IMR-90 (cell line): ENCODE results near the gene PTBP2. TPM values are rescaled to one million over a fixed set of nuclear protein-coding genes. Genes with fewer than 3 reads are reported as not detected.

ENCODE experiments used
- ATAC-seq: fragments of 200-7000 bp; cut with Tn5 transposase; 2 replicates; pipeline ENCODE4 v1.9.1; 2020; ENCODE audit warnings: low read depth, mild to moderate bottlenecking, moderate library complexity
- BruUV-seq: library from RNA; stranded (reverse); fragments of 400-500 nt; replicated peaks from 2 replicates; lab custom pipeline; 2021; lab: Mats Ljungman, UMichigan
- CTCF ChIA-PET: fragments of 300-600 bp; formaldehyde crosslinking; extraction: SDS; loops from one replicate; lab custom pipeline; 2021; ENCODE audit warnings: antibody characterized with exemption; lab: Yijun Ruan, JAX
- POLR2A ChIA-PET: fragments of 300-600 bp; sonication (Branson Sonifier 250); formaldehyde crosslinking; loops from one replicate; lab custom pipeline; 2022; ENCODE audit warnings: antibody characterized with exemption; ENCODE audit not compliant: unreplicated experiment; lab: Charles Lee
- DNase-seq: peaks from one replicate; pipeline ENCODE4 v3.0.0; 2013
- H2AFZ ChIP-seq: replicated peaks from 2 replicates; pipeline ENCODE3; 2013; ENCODE audit warnings: low read length, mild to moderate bottlenecking; ENCODE audit not compliant: poor library complexity
- H2AK5ac ChIP-seq: 2 replicates; pipeline ENCODE4 v1.6.1; 2013; ENCODE audit warnings: low read depth, low read length, inconsistent platforms
- H2AK9ac ChIP-seq: replicated peaks from 2 replicates; pipeline ENCODE3; 2013; ENCODE audit warnings: mild to moderate bottlenecking, low read depth, low read length, moderate library complexity; ENCODE audit not compliant: poor library complexity
- H2BK120ac ChIP-seq: 2 replicates; pipeline ENCODE4 v1.6.1; 2013; ENCODE audit warnings: low read depth, low read length, inconsistent platforms
- H2BK15ac ChIP-seq: 3 replicates; pipeline ENCODE4 v1.6.1; 2013; ENCODE audit warnings: low read depth, low read length, inconsistent platforms
- H2BK20ac ChIP-seq: 2 replicates; pipeline ENCODE4 v1.6.1; 2013; ENCODE audit warnings: low read depth, mild to moderate bottlenecking, inconsistent platforms, low read length, moderate library complexity
- H2BK5ac ChIP-seq: 2 replicates; pipeline ENCODE4 v1.6.1; 2013; ENCODE audit warnings: mild to moderate bottlenecking, low read depth, low read length, inconsistent platforms; ENCODE audit not compliant: poor library complexity, severe bottlenecking
- H3K14ac ChIP-seq: replicated peaks from 2 replicates; pipeline ENCODE4 v1.6.1; 2013; ENCODE audit warnings: low read depth, low read length, inconsistent platforms
- H3K18ac ChIP-seq: 2 replicates; pipeline ENCODE4 v1.6.1; 2013; ENCODE audit warnings: low read depth, low read length, control low read depth
- H3K23ac ChIP-seq: 2 replicates; pipeline ENCODE4 v1.6.1; 2013; ENCODE audit warnings: low read depth, low read length, inconsistent platforms
- H3K27ac ChIP-seq: 2 replicates; pipeline ENCODE4 v1.5.1; 2013; ENCODE audit warnings: mild to moderate bottlenecking, control low read depth, low read length; ENCODE audit not compliant: insufficient read depth
- H3K27me3 ChIP-seq: 2 replicates; pipeline ENCODE4 v1.6.1; 2013; ENCODE audit warnings: low read length; ENCODE audit not compliant: control insufficient read depth, insufficient read depth
- H3K36me3 ChIP-seq: 2 replicates; pipeline ENCODE4 v1.6.1; 2013; ENCODE audit warnings: low read length, mixed read lengths; ENCODE audit not compliant: control insufficient read depth, insufficient read depth
- H3K4ac ChIP-seq: 2 replicates; pipeline ENCODE4 v1.6.1; 2013; ENCODE audit warnings: low read depth, low read length, inconsistent platforms
- H3K4me1 ChIP-seq: 2 replicates; pipeline ENCODE4 v1.6.1; 2013; ENCODE audit warnings: low read length, mixed read lengths; ENCODE audit not compliant: control insufficient read depth, insufficient read depth
- H3K4me2 ChIP-seq: 2 replicates; pipeline ENCODE4 v1.6.1; 2013; ENCODE audit warnings: low read depth, mild to moderate bottlenecking, control low read depth, low read length, moderate library complexity
- H3K4me3 ChIP-seq: 2 replicates; pipeline ENCODE4 v1.5.1; 2013; ENCODE audit warnings: low read depth, mild to moderate bottlenecking, control low read depth, low read length, moderate library complexity; ENCODE audit not compliant: insufficient read depth
- H3K56ac ChIP-seq: 2 replicates; pipeline ENCODE4 v1.6.1; 2013; ENCODE audit warnings: low read length, inconsistent platforms; ENCODE audit not compliant: insufficient read depth; ENCODE audit errors: extremely low read depth
- H3K79me1 ChIP-seq, 2 experiments: 2 replicates each; pipeline ENCODE4 v1.6.1; 2013; ENCODE audit warnings: low read length in 2 of 2, inconsistent platforms in 1 of 2, low read depth in 1 of 2
- H3K9ac ChIP-seq: 2 replicates; pipeline ENCODE4 v1.6.1; 2013; ENCODE audit warnings: low read depth, low read length, control low read depth
- H3K9me1 ChIP-seq: 2 replicates; pipeline ENCODE4 v1.6.1; 2013; ENCODE audit warnings: low read length, inconsistent platforms; ENCODE audit not compliant: insufficient read depth
- H3K9me3 ChIP-seq: 2 replicates; pipeline ENCODE4 v1.6.1; 2013; ENCODE audit warnings: low read length; ENCODE audit not compliant: control insufficient read depth, insufficient read depth
- H4K20me1 ChIP-seq: 2 replicates; pipeline ENCODE4 v1.6.1; 2013; ENCODE audit warnings: low read length, inconsistent platforms; ENCODE audit not compliant: insufficient read depth
- H4K5ac ChIP-seq: 2 replicates; pipeline ENCODE4 v1.6.1; 2013; ENCODE audit warnings: mild to moderate bottlenecking, low read depth, low read length, control low read depth
- H4K8ac ChIP-seq, 2 experiments: 2 replicates each; pipeline ENCODE4 v1.6.1; 2013; ENCODE audit warnings: low read depth in 2 of 2, low read length in 2 of 2, control low read depth in 1 of 2, inconsistent platforms in 1 of 2
- H4K91ac ChIP-seq: 2 replicates; pipeline ENCODE4 v1.6.1; 2013; ENCODE audit warnings: low read depth, low read length, inconsistent platforms; ENCODE audit not compliant: insufficient read depth
- FOS ChIP-seq: fragments of 150-350 bp; IDR thresholded peaks from 2 replicates; pipeline ENCODE4 v1.6.1; 2016; ENCODE audit warnings: low read depth, low read length
- MAZ ChIP-seq: IDR thresholded peaks from 2 replicates; pipeline ENCODE4 v1.6.1; 2012; ENCODE audit warnings: low read depth, mild to moderate bottlenecking, low read length, improper control_type of control experiment, moderate library complexity, borderline replicate concordance
- MXI1 ChIP-seq: IDR thresholded peaks from 2 replicates; pipeline ENCODE4 v1.6.1; 2012; ENCODE audit warnings: low read depth, mild to moderate bottlenecking, low read length, moderate library complexity, borderline replicate concordance
- POLR2A ChIP-seq: IDR thresholded peaks from 2 replicates; pipeline ENCODE4 v1.6.1; 2012; ENCODE audit warnings: mild to moderate bottlenecking, low read depth, low read length
- RAD21 ChIP-seq: IDR thresholded peaks from 2 replicates; pipeline ENCODE4 v1.6.1; 2012; ENCODE audit warnings: low read length, improper control_type of control experiment
- SMC3 ChIP-seq: fragments of 150-350 bp; IDR thresholded peaks from 2 replicates; pipeline ENCODE4 v1.6.1; 2016; ENCODE audit warnings: low read depth, mild to moderate bottlenecking, antibody characterized with exemption, low read length, moderate library complexity
- WGBS, 2 experiments: methylation state at CpG; one replicate each; pipeline versions ENCODE4 v1.1.5 to v1.1.7; 2013; ENCODE audit warnings: missing lambda C conversion rate in 2 of 2; ENCODE audit not compliant: insufficient read length in 1 of 2; ENCODE audit errors: extremely low coverage in 2 of 2; 5-methylcytosine and 5-hydroxymethylcytosine counted together
- dilution Hi-C: fragments of 300-500 bp; cut with HindIII; formaldehyde crosslinking; loops from one replicate; pipeline ENCODE4 v1.14.3; 2018; ENCODE audit warnings: low sequenced_read_pairs; ENCODE audit not compliant: unreplicated experiment
- in situ Hi-C: fragments of 300-500 bp; cut with MboI; formaldehyde crosslinking; loops from 3 replicates; pipeline ENCODE4 v1.14.3; 2019; ENCODE audit warnings: low sequenced_read_pairs, inconsistent platforms, mixed read lengths
- intact Hi-C: fragments of 100-400 bp; cut with micrococcal nuclease; formaldehyde crosslinking; loops from 2 replicates; pipeline ENCODE4 v1.10.0; 2022
- polyA plus RNA-seq, 3 experiments: library from polyadenylated mRNA; depleted of rRNA; stranded (reverse); fragments of >200 nt; gene quantifications; 2 replicates each; pipeline ENCODE4 v1.2.3, GENCODE V29; 2012; ENCODE audit warnings: low replicate concordance in 1 of 3
- total RNA-seq: library from RNA; depleted of rRNA; stranded (reverse); fragments of >200 nt; gene quantifications from 2 replicates; pipeline ENCODE4 v1.2.3, GENCODE V29; 2012

The PTBP2 gene
- total and polyA plus RNA-seq, 2 of the 4 experiments (the other 2 are of a cell fraction): 9.7 to 37.8 TPM

DNA sequence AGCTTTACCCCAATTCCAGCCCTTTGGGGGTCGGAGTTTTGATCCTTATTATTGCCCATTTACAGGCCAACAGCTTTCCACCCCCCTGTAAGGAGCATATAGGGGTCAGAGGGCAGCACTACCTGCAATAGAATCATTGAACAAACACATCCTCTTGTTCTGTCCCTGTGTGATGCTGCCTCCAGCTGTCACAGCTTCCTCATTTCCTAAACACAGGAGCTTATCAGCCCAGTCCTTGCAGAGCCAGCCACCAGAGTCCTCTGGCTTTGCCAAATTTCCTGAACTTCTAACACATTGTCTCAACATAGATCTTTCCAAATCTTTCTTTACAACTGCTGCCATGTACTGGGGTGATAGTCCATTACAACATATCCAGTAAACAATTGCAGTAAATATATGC is 32.8 kb upstream of the PTBP2 start:
- Histone ChIP-seq H3K14ac (no peak overlapping the region), H3K4me3 (no peak overlapping the region), H2BK120ac (no peak overlapping the region), H3K36me3 (no peaks in the 10 kb centered on the region), H4K20me1 (no peaks in the 10 kb centered on the region), H2AFZ (no peak overlapping the region), H4K8ac (no peak overlapping the region), H2AK9ac (no peak overlapping the region), H3K4me1 (no peaks in the 10 kb centered on the region), H2BK5ac (no peak overlapping the region), H3K27me3 (no peaks in the 10 kb centered on the region), H3K23ac (no peak overlapping the region), H3K4me2 (no peak overlapping the region), H3K56ac (no peak overlapping the region), H3K27ac (no peak overlapping the region), H4K91ac (no peak overlapping the region), H3K79me1 (no peaks in the 10 kb centered on the region), H2BK15ac (no peak overlapping the region), H3K9me1 (no peaks in the 10 kb centered on the region), H3K9ac (no peak overlapping the region), H2AK5ac (no peak overlapping the region), H3K18ac (no peak overlapping the region), H2BK20ac (no peak overlapping the region), H3K4ac (no peak overlapping the region), H3K9me3 (no peaks in the 10 kb centered on the region; the same call in 1 of the 2 replicates), H4K5ac (no peak overlapping the region)
- intact Hi-C loops: no loop called here
- no peak for TF ChIP-seq MXI1
- TF ChIP-seq FOS: no peak
- TF ChIP-seq MAZ: no peak
- TF ChIP-seq SMC3: no peak
- no peak for TF ChIP-seq POLR2A
- no peak for TF ChIP-seq RAD21
- DNase-seq: no peak
- in situ Hi-C loops: no loop called here
- no TSS peak for BruUV-seq
- ChIA-PET POLR2A (no interaction called here), CTCF (no interaction called here)
- no peak for ATAC-seq
- no CpG with 5 or more reads among the region's 1 CpG for WGBS, 2 experiments
- dilution Hi-C loops: no loop called here
